Mesothelial cell of epicardium (in vitro differentiated cells): ENCODE results near the gene ZNF106. TPM values are rescaled to one million over a fixed set of nuclear protein-coding genes. Genes with fewer than 3 reads are reported as not detected.

Source experiments
- DNase-seq, 2 experiments: peaks; one replicate each; pipeline ENCODE4 v3.0.0; 2021; ENCODE audit warnings: low spot score in 2 of 2; ENCODE audit not compliant: unreplicated experiment in 2 of 2
- H3K27ac Mint-ChIP-seq: 2 replicates; pipeline ENCODE4 v1.8.0; 2021; ENCODE audit warnings: mixed read lengths
- H3K27me3 Mint-ChIP-seq: 2 replicates; pipeline ENCODE4 v1.8.0; 2021; ENCODE audit warnings: low read depth, mixed read lengths
- H3K36me3 Mint-ChIP-seq: 2 replicates; pipeline ENCODE4 v1.8.0; 2021; ENCODE audit warnings: mixed read lengths
- H3K4me1 Mint-ChIP-seq: 2 replicates; pipeline ENCODE4 v1.8.0; 2021; ENCODE audit warnings: mixed read lengths
- H3K4me3 Mint-ChIP-seq: 2 replicates; pipeline ENCODE4 v1.8.0; 2021; ENCODE audit warnings: mild to moderate bottlenecking, moderate library complexity, mixed read lengths
- H3K9me3 Mint-ChIP-seq: 2 replicates; pipeline ENCODE4 v1.8.0; 2021; ENCODE audit warnings: mixed read lengths
- total RNA-seq: library from RNA; stranded (reverse); gene quantifications from 3 replicates; pipeline ENCODE4 v1.2.1, GENCODE V29; 2021
- TF ChIP-seq, protein P1 (sequence below): fragments of 200-600 bp; sonication (generic); IDR thresholded peaks from one replicate; pipeline ENCODE4 v1.5.0; 2021; ENCODE audit warnings: antibody characterized with exemption; ENCODE audit not compliant: unreplicated experiment

The ZNF106 gene
- total RNA-seq, 1 donor from 2014 or later: 52.9 TPM

DNA sequence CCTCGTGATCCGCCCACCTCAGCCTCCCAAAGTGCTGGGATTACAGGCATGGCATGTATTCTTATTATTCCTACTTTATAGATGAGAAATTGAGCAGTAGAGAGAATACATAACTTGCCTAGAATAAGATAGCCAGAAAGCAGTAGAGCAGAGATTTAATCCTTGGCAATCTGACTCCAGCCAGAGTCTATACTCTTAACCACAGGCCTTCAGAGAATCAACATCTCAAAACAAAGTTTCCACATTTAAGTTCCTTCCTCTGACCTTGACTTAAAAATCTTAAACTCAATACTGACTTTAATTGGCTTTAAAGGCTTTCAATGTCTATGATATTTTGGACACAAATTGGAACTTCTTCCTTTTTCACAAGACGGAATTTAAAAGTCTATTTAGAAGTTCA is 37.1 kb downstream of the ZNF106 start:
- peaks cover 15% of the 10 kb centered on the region for H3K4me1 Mint-ChIP-seq
- H3K27ac Mint-ChIP-seq: no peak overlapping the region
- H3K27me3 Mint-ChIP-seq: no peaks in the 10 kb centered on the region
- DNase-seq: no peak
- H3K9me3 Mint-ChIP-seq: no peaks in the 10 kb centered on the region
- no peak overlapping the region for H3K4me3 Mint-ChIP-seq
- TF ChIP-seq, protein P1, sequence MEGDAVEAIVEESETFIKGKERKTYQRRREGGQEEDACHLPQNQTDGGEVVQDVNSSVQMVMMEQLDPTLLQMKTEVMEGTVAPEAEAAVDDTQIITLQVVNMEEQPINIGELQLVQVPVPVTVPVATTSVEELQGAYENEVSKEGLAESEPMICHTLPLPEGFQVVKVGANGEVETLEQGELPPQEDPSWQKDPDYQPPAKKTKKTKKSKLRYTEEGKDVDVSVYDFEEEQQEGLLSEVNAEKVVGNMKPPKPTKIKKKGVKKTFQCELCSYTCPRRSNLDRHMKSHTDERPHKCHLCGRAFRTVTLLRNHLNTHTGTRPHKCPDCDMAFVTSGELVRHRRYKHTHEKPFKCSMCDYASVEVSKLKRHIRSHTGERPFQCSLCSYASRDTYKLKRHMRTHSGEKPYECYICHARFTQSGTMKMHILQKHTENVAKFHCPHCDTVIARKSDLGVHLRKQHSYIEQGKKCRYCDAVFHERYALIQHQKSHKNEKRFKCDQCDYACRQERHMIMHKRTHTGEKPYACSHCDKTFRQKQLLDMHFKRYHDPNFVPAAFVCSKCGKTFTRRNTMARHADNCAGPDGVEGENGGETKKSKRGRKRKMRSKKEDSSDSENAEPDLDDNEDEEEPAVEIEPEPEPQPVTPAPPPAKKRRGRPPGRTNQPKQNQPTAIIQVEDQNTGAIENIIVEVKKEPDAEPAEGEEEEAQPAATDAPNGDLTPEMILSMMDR: no peak
- H3K36me3 Mint-ChIP-seq: peaks cover 30% of the 10 kb centered on the region

DNA sequence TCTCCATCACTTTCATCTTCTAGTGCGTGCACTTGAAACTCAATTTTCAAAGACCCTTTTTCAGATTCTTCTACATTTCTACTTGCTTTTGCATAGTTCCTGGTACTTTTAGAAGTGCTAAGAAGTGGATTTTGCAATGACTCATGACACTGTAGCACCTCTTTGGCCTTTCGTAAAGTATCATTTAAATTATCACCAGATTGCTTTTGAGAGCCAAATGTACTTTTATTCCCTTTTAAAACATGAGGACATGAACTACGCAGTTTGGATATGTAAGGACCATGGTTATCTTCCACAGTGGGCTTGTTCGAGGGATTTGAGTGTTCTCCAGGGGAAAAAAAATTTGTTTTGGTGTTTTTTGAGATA is 40.5 kb downstream of the ZNF106 start:
- H3K4me3 Mint-ChIP-seq: no peak overlapping the region
- TF ChIP-seq, protein P1: no peak
- no peaks in the 10 kb centered on the region for H3K27me3 Mint-ChIP-seq
- no peaks in the 10 kb centered on the region for H3K9me3 Mint-ChIP-seq
- H3K27ac Mint-ChIP-seq: no peak overlapping the region
- H3K36me3 Mint-ChIP-seq: peaks cover 50% of the 10 kb centered on the region
- no peaks in the 10 kb centered on the region for H3K4me1 Mint-ChIP-seq
- DNase-seq: no peak

DNA sequence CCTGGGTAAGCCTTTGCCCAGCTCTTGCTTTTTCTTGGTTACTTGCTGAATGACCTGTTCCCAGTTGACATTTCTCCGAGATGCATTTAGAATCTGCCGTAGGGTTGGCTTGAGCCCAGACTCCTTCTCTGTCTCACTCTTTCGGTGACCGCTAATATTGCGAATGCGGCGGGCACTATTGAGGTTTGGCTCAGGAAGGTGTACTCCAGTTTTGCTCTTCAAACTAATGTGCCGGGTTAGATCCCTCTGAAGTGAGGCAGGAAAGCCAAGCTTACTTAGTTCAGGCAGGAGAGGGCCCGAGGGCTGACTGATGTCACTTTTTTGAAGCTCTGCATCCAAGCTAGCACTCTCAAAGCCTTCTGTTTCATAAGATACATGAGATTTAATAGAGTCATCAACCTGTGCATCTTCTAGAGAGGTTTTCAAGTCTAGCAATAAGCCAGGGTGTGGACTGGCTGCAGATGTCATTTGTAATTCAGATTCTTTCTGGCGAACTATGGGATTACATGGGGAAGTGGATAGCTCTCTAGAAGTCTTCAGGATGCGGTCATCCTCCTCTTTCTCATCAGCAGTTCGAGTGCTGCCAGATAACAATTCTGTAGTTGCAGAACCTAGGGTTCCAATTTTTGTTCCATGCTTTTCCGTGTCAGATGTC is 41.0 kb downstream of the ZNF106 start:
- Mint-ChIP-seq H3K4me3 (no peak overlapping the region), H3K27ac (no peak overlapping the region), H3K36me3 (peaks cover 50% of the 10 kb centered on the region), H3K9me3 (no peaks in the 10 kb centered on the region), H3K4me1 (no peaks in the 10 kb centered on the region), H3K27me3 (no peaks in the 10 kb centered on the region)
- no peak for DNase-seq
- TF ChIP-seq, protein P1: no peak

DNA sequence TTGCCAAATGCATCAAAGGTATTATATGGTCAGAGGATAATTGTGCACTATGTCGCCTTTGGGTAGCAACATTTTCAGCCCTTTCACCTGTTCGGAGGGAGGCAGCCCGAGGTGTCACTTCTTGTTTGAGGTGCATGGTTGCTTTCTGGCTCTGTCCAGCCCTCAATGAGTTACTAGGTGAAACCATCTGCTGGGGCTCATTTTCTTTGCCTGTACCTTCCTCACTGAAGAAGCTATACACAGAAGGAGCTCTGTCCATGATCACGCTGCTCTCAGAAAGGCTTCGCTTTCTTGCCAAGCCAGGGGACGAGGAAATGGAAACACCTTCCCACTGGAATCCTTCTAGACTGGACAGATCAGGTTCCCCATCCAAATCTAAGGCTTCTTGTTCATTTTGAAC is 42.7 kb downstream of the ZNF106 start:
- Mint-ChIP-seq H3K9me3 (no peaks in the 10 kb centered on the region), H3K27me3 (no peaks in the 10 kb centered on the region), H3K27ac (no peak overlapping the region), H3K4me3 (no peak overlapping the region), H3K4me1 (peaks cover 5% of the 10 kb centered on the region), H3K36me3 (peaks cover 50% of the 10 kb centered on the region)
- no peak for DNase-seq
- TF ChIP-seq, protein P1: no peak

GRCh38 chr15:42447599-42447998 is 43.3 kb downstream of the ZNF106 start:
- Mint-ChIP-seq H3K9me3 (no peaks in the 10 kb centered on the region), H3K4me3 (no peak overlapping the region), H3K27ac (no peak overlapping the region), H3K27me3 (no peaks in the 10 kb centered on the region), H3K4me1 (peaks cover 5% of the 10 kb centered on the region), H3K36me3 (peaks cover 50% of the 10 kb centered on the region)
- TF ChIP-seq, protein P1: no peak
- no peak for DNase-seq

DNA sequence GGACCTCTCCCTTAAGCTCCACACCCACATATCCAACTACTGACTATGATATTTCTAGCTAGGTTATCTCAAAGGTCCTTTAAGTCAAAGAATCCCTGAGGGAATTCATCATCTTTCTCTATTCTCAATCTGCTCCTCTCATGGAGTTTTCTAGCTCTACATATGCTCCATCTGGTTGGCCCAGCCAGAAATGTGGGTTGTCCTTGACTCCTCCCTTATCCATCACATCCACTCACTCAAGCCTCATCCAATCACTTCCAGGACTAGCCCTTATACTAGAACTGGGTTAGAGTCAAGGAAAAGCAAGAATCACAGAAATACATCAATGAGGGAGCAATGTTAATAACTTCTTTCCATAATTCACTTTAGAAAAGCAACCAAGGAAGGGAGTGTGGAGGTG is 45.4 kb downstream of the ZNF106 start:
- TF ChIP-seq, protein P1: no peak
- Mint-ChIP-seq H3K4me1 (peaks cover 5% of the 10 kb centered on the region), H3K4me3 (no peak overlapping the region), H3K36me3 (peaks cover 41% of the 10 kb centered on the region), H3K27ac (no peak overlapping the region), H3K9me3 (no peaks in the 10 kb centered on the region), H3K27me3 (no peaks in the 10 kb centered on the region)
- no peak for DNase-seq
